CD8-positive, alpha-beta memory T cell (primary cell): ENCODE results near the gene VWA5B1. TPM values are rescaled to one million over a fixed set of nuclear protein-coding genes. Genes with fewer than 3 reads are reported as not detected.

Experiments used
- CTCF ChIA-PET: fragments of 350-600 bp; sonication (Branson Sonifier 250); formaldehyde crosslinking; loops from one replicate; lab custom pipeline; 2021; ENCODE audit warnings: antibody characterized with exemption; lab: Charles Lee
- POLR2A ChIA-PET: fragments of 350-600 bp; sonication (Branson Sonifier 250); formaldehyde crosslinking; loops from one replicate; lab custom pipeline; 2021; ENCODE audit warnings: antibody characterized with exemption; lab: Charles Lee
- DNase-seq, 5 donors: peaks; one replicate each; pipeline versions ENCODE4 v3.0.0 to v3.0.0-alpha.2; 2020 to 2022; ENCODE audit warnings: mixed read lengths in 1 of 5
- H3K27ac ChIP-seq: one replicate; pipeline ENCODE4 v1.7.0; 2013; ENCODE audit warnings: low read depth, mild to moderate bottlenecking, low read length, moderate library complexity
- H3K27me3 ChIP-seq: 2 replicates; pipeline ENCODE4 v1.7.0; 2013; ENCODE audit warnings: low read length, mild to moderate bottlenecking; ENCODE audit not compliant: insufficient read depth, poor library complexity, severe bottlenecking
- H3K36me3 ChIP-seq: 2 replicates; pipeline ENCODE4 v1.7.0; 2013; ENCODE audit warnings: mild to moderate bottlenecking, low read length, moderate library complexity; ENCODE audit not compliant: insufficient read depth
- H3K4me1 ChIP-seq: 2 replicates; pipeline ENCODE4 v1.7.0; 2013; ENCODE audit warnings: mild to moderate bottlenecking, low read length, moderate library complexity; ENCODE audit not compliant: insufficient read depth
- H3K4me3 ChIP-seq: 2 replicates; pipeline ENCODE4 v1.7.0; 2013; ENCODE audit warnings: mild to moderate bottlenecking, low read length
- H3K9me3 ChIP-seq: 2 replicates; pipeline ENCODE4 v1.7.0; 2013; ENCODE audit warnings: mild to moderate bottlenecking, low read length
- H3K27ac Mint-ChIP-seq, 8 donors: one replicate each; pipeline ENCODE4 v1.8.0; 2020 to 2021; ENCODE audit warnings: mixed read lengths in 8 of 8, mild to moderate bottlenecking in 6 of 8, inconsistent platforms in 3 of 8, moderate library complexity in 3 of 8
- H3K27me3 Mint-ChIP-seq, 2 donors: one replicate each; pipeline ENCODE4 v1.8.0; 2020 to 2021; ENCODE audit warnings: mixed read lengths in 2 of 2, mild to moderate bottlenecking in 1 of 2, moderate library complexity in 1 of 2
- H3K36me3 Mint-ChIP-seq, 3 donors: one replicate each; pipeline ENCODE4 v1.8.0; 2020 to 2021; ENCODE audit warnings: mixed read lengths in 3 of 3, inconsistent platforms in 1 of 3, mild to moderate bottlenecking in 1 of 3
- H3K4me1 Mint-ChIP-seq, 3 donors: one replicate each; pipeline ENCODE4 v1.8.0; 2020 to 2021; ENCODE audit warnings: mixed read lengths in 3 of 3, inconsistent platforms in 1 of 3, mild to moderate bottlenecking in 1 of 3
- H3K4me3 Mint-ChIP-seq, 7 donors: one replicate each; pipeline ENCODE4 v1.8.0; 2020 to 2021; ENCODE audit warnings: mixed read lengths in 7 of 7, mild to moderate bottlenecking in 6 of 7, moderate library complexity in 4 of 7, inconsistent platforms in 2 of 7
- H3K9me3 Mint-ChIP-seq, 5 donors: one replicate each; pipeline ENCODE4 v1.8.0; 2020 to 2022; ENCODE audit warnings: mixed read lengths in 5 of 5, mild to moderate bottlenecking in 3 of 5, moderate library complexity in 2 of 5, inconsistent platforms in 1 of 5
- polyA plus RNA-seq: library from polyadenylated mRNA; unstranded; fragments of 300-500 nt; fragmentation: Illumina TruSeq; gene quantifications from one replicate; pipeline ENCODE4 v1.2.3, GENCODE V29; 2021
- total RNA-seq, 2 experiments: library from RNA; stranded (reverse); gene quantifications; one replicate each; pipeline ENCODE4 v1.2.3, GENCODE V29; 2021

Gene VWA5B1
- total and polyA plus RNA-seq, 3 experiments from 2014 or later: not detected

- CTCF ChIA-PET: no interaction called here
- DNase-seq: no peak
Measured at GRCh38 chr1:20319456-20320220, 29.0 kb downstream of the VWA5B1 start.

GRCh38 chr1:20320704-20321103 lies 30.0 kb downstream of the VWA5B1 start:
- Mint-ChIP-seq H3K27me3 (peaks cover 7 to 9% of the 10 kb centered on the region in 2 donors), H3K27ac (peak overlapping the region in 4 of 8 donors; percentile 13 to 52 (median 28)), H3K4me3 (peak overlapping the region in 5 of 7 donors; percentile 17 to 89 (median 60)), H3K4me1 (peaks cover 22 to 30% (median 28%) of the 10 kb centered on the region in 3 donors), H3K9me3 (no peaks in the 10 kb centered on the region), H3K36me3 (peaks cover 0 to 7% (median 2%) of the 10 kb centered on the region in 3 donors)
- POLR2A ChIA-PET: no interaction called here
- CTCF ChIA-PET: no interaction called here
- Histone ChIP-seq H3K36me3 (no peaks in the 10 kb centered on the region), H3K27ac (no peak overlapping the region), H3K27me3 (no peaks in the 10 kb centered on the region), H3K4me3 (no peak overlapping the region), H3K9me3 (no peaks in the 10 kb centered on the region), H3K4me1 (peaks cover 11% of the 10 kb centered on the region)
- no peak for DNase-seq

More at GRCh38 chr1:20319456-20320220, 29.0 kb downstream of the VWA5B1 start:
- no peaks in the 10 kb centered on the region for H3K36me3 ChIP-seq
- Mint-ChIP-seq H3K36me3 (peaks cover 0 to 10% (median 2%) of the 10 kb centered on the region in 3 donors), H3K9me3 (no peaks in the 10 kb centered on the region), H3K27ac (peak overlapping the region in 1 of 8 donors; percentile 29), H3K4me1 (peaks cover 22 to 30% (median 28%) of the 10 kb centered on the region in 3 donors), H3K27me3 (peaks cover 8% of the 10 kb centered on the region in 2 donors), H3K4me3 (no peak overlapping the region)
- H3K4me1 ChIP-seq: peaks cover 11% of the 10 kb centered on the region
- H3K27ac ChIP-seq: no peak overlapping the region
- no peak overlapping the region for H3K4me3 ChIP-seq
- POLR2A ChIA-PET: no interaction called here
- no peaks in the 10 kb centered on the region for H3K9me3 ChIP-seq
- no peaks in the 10 kb centered on the region for H3K27me3 ChIP-seq

- H3K4me1 ChIP-seq: peaks cover 11% of the 10 kb centered on the region
- H3K27ac ChIP-seq: no peak overlapping the region
- H3K27me3 ChIP-seq: no peaks in the 10 kb centered on the region
- Mint-ChIP-seq H3K9me3 (no peaks in the 10 kb centered on the region), H3K36me3 (peaks cover 0 to 5% (median 0%) of the 10 kb centered on the region in 3 donors), H3K27me3 (peaks cover 7 to 14% of the 10 kb centered on the region in 2 donors), H3K27ac (peak overlapping the region; percentile 67 to 89 (median 84)), H3K4me1 (peaks cover 22 to 30% (median 28%) of the 10 kb centered on the region in 3 donors), H3K4me3 (peak overlapping the region; percentile 73 to 89 (median 84))
- ChIA-PET POLR2A (no interaction called here), CTCF (no interaction called here)
- no peaks in the 10 kb centered on the region for H3K9me3 ChIP-seq
- no peaks in the 10 kb centered on the region for H3K36me3 ChIP-seq
- peak overlapping the region; percentile 54 for H3K4me3 ChIP-seq
- no peak for DNase-seq
Measured at GRCh38 chr1:20321573-20321972, 30.9 kb downstream of the VWA5B1 start.

GRCh38 chr1:20322081-20322824 lies 31.6 kb downstream of the VWA5B1 start:
- no peak for DNase-seq
- Mint-ChIP-seq H3K27me3 (peaks cover 12 to 20% of the 10 kb centered on the region in 2 donors), H3K36me3 (peaks cover 0 to 3% (median 0%) of the 10 kb centered on the region in 3 donors), H3K4me3 (peak overlapping the region; percentile 73 to 89 (median 84)), H3K9me3 (no peaks in the 10 kb centered on the region), H3K4me1 (peaks cover 22 to 30% (median 28%) of the 10 kb centered on the region in 3 donors), H3K27ac (peak overlapping the region; percentile 67 to 96 (median 86))
- ChIA-PET CTCF (no interaction called here), POLR2A (interaction anchor here (0.7 kb wide), 1 partner anchor 8 kb away, joined by 3 read pairs; no protein-coding TSS in a partner anchor)
- H3K4me1 ChIP-seq: peaks cover 11% of the 10 kb centered on the region
- H3K36me3 ChIP-seq: no peaks in the 10 kb centered on the region
- peak overlapping the region; percentile 54 for H3K4me3 ChIP-seq
- H3K27me3 ChIP-seq: no peaks in the 10 kb centered on the region
- no peak overlapping the region for H3K27ac ChIP-seq
- H3K9me3 ChIP-seq: no peaks in the 10 kb centered on the region

GRCh38 chr1:20322825-20323612 lies 32.3 kb downstream of the VWA5B1 start:
- CTCF ChIA-PET: no interaction called here
- Mint-ChIP-seq H3K27ac (peak overlapping the region; percentile 67 to 96 (median 86)), H3K4me1 (peaks cover 22 to 30% (median 28%) of the 10 kb centered on the region in 3 donors), H3K4me3 (peak overlapping the region; percentile 73 to 89 (median 84)), H3K9me3 (no peaks in the 10 kb centered on the region), H3K36me3 (peaks cover 0 to 3% (median 0%) of the 10 kb centered on the region in 3 donors), H3K27me3 (peaks cover 12 to 25% of the 10 kb centered on the region in 2 donors)
- H3K27ac ChIP-seq: no peak overlapping the region
- H3K9me3 ChIP-seq: no peaks in the 10 kb centered on the region
- peak in 3 of 5 donors; percentile 19 to 62 (median 21) for DNase-seq
- H3K36me3 ChIP-seq: no peaks in the 10 kb centered on the region
- POLR2A ChIA-PET: no interaction called here
- H3K27me3 ChIP-seq: no peaks in the 10 kb centered on the region
- H3K4me1 ChIP-seq: peaks cover 11% of the 10 kb centered on the region
- peak overlapping the region; percentile 54 for H3K4me3 ChIP-seq

- Histone ChIP-seq H3K27ac (no peak overlapping the region), H3K4me1 (peaks cover 11% of the 10 kb centered on the region), H3K36me3 (no peaks in the 10 kb centered on the region), H3K4me3 (no peak overlapping the region), H3K9me3 (no peaks in the 10 kb centered on the region), H3K27me3 (no peaks in the 10 kb centered on the region)
- H3K4me1 Mint-ChIP-seq: peaks cover 22 to 30% (median 28%) of the 10 kb centered on the region in 3 donors
- CTCF ChIA-PET: interaction anchor here (1.5 kb wide), 1 partner anchor 102 kb away, joined by 3 read pairs; no protein-coding TSS in a partner anchor
- H3K36me3 Mint-ChIP-seq: peaks cover 0 to 3% (median 0%) of the 10 kb centered on the region in 3 donors
- POLR2A ChIA-PET: no interaction called here
- H3K27ac Mint-ChIP-seq: peak overlapping the region in 4 of 8 donors; percentile 78 to 92 (median 86)
- H3K9me3 Mint-ChIP-seq: no peaks in the 10 kb centered on the region
- no peak for DNase-seq
- peaks cover 9 to 26% of the 10 kb centered on the region in 2 donors for H3K27me3 Mint-ChIP-seq
- peak overlapping the region in 4 of 7 donors; percentile 77 to 89 (median 82) for H3K4me3 Mint-ChIP-seq
Measured at GRCh38 chr1:20323613-20323920, 32.9 kb downstream of the VWA5B1 start.

- ChIA-PET CTCF (interaction anchor here (1.5 kb wide), 1 partner anchor 101 kb away, joined by 3 read pairs; no protein-coding TSS in a partner anchor), POLR2A (no interaction called here)
- Histone ChIP-seq H3K4me1 (peaks cover 11% of the 10 kb centered on the region), H3K27ac (no peak overlapping the region), H3K36me3 (no peaks in the 10 kb centered on the region), H3K9me3 (no peaks in the 10 kb centered on the region), H3K4me3 (no peak overlapping the region), H3K27me3 (no peaks in the 10 kb centered on the region)
- Mint-ChIP-seq H3K27ac (peak overlapping the region in 1 of 8 donors; percentile 71), H3K36me3 (no peaks in the 10 kb centered on the region), H3K4me3 (no peak overlapping the region), H3K4me1 (peaks cover 22 to 30% (median 28%) of the 10 kb centered on the region in 3 donors), H3K27me3 (peaks cover 10 to 29% of the 10 kb centered on the region in 2 donors), H3K9me3 (no peaks in the 10 kb centered on the region)
- DNase-seq: no peak
Measured at GRCh38 chr1:20324704-20325406, 34.2 kb downstream of the VWA5B1 start.
